ENCODE measurements around the gene GRIK4.

GRCh38 chr11:120789391-120789790 is 277.8 kb downstream of the GRIK4 start:
- TF ChIP-seq CTCF (IDR thresholded peaks at IDR 0.05; ENCODE audit: low read depth, low read length, poor library complexity, severe bottlenecking) (no peak), EZH2phosphoT487 (IDR thresholded peaks at IDR 0.05; ENCODE audit: borderline replicate concordance, low read length) (no peak)

Measured in DOHH2 (cell line).